GM12878 (cell line): ENCODE data around the gene RNF113B. TPM values are rescaled to one million over a fixed set of nuclear protein-coding genes. Genes with fewer than 3 reads are reported as not detected.

Source experiments
- ATAC-seq: fragments of 200-7000 bp; cut with Tn5 transposase; 3 replicates; pipeline ENCODE4 v1.9.1; 2020; ENCODE audit warnings: mild to moderate bottlenecking, moderate library complexity
- BruUV-seq: library from RNA; stranded (reverse); fragments of 400-500 nt; replicated peaks from 2 replicates; lab custom pipeline; 2021; lab: Mats Ljungman, UMichigan
- CTCF ChIA-PET: fragments of 300-600 bp; sonication (Branson Sonifier 250); formaldehyde crosslinking; extraction: SDS; loops from one replicate; lab custom pipeline; 2021; ENCODE audit warnings: inconsistent platforms; lab: Yijun Ruan, JAX
- POLR2A ChIA-PET: fragments of 350-600 bp; formaldehyde crosslinking; extraction: SDS; loops from one replicate; lab custom pipeline; 2021; ENCODE audit warnings: inconsistent platforms; lab: Charles Lee
- RAD21 ChIA-PET: fragments of 300-600 bp; sonication (Branson Sonifier 250); formaldehyde crosslinking; loops from one replicate; lab custom pipeline; 2023; ENCODE audit warnings: antibody characterized with exemption; ENCODE audit not compliant: unreplicated experiment; lab: Charles Lee
- SMC1A ChIA-PET: fragments of 300-600 bp; sonication (Branson Sonifier 250); formaldehyde crosslinking; loops from one replicate; lab custom pipeline; 2023; ENCODE audit not compliant: unreplicated experiment, uncharacterized antibody; lab: Charles Lee
- DNase-seq: peaks from one replicate; pipeline ENCODE4 v3.0.0-alpha.2; 2011; ENCODE audit warnings: low read depth, low spot score
- FAIRE-seq: peaks from 3 replicates; lab custom pipeline; 2011; peaks lifted over from hg19 to GRCh38; lab: Jason Lieb, UNC
- H2AFZ ChIP-seq: 2 replicates; pipeline ENCODE4 v1.6.0; 2011; ENCODE audit warnings: low read depth, low read length, control low read depth; ENCODE audit not compliant: control insufficient read depth
- H3K27ac ChIP-seq: 2 replicates; pipeline ENCODE4 v1.5.1; 2011; ENCODE audit warnings: control low read depth; ENCODE audit not compliant: control insufficient read depth, insufficient read depth
- H3K27me3 ChIP-seq, 2 experiments: replicated peaks in 1 of 2; 2 replicates each; pipeline versions ENCODE4 v1.6.0 to v1.6.1; 2011; ENCODE audit warnings: low read length in 1 of 2; ENCODE audit not compliant: control insufficient read depth in 2 of 2, insufficient read depth in 2 of 2
- H3K36me3 ChIP-seq, 2 experiments: 2 replicates each; pipeline ENCODE4 v1.5.1; 2011; ENCODE audit warnings: low read length in 1 of 2; ENCODE audit not compliant: control insufficient read depth in 2 of 2, insufficient read depth in 2 of 2
- H3K4me1 ChIP-seq: 2 replicates; pipeline ENCODE4 v1.6.1; 2011; ENCODE audit warnings: mild to moderate bottlenecking, low read length, moderate library complexity, mixed read lengths; ENCODE audit not compliant: control insufficient read depth, insufficient read depth
- H3K4me2 ChIP-seq: 2 replicates; pipeline ENCODE4 v1.6.0; 2011; ENCODE audit warnings: control low read depth; ENCODE audit not compliant: control insufficient read depth, insufficient read depth
- H3K4me3 ChIP-seq: fragments of 200-600 bp; sonication (generic); 2 replicates; pipeline ENCODE4 v1.5.1; 2016
- H3K79me2 ChIP-seq: 2 replicates; pipeline ENCODE4 v1.6.0; 2011; ENCODE audit warnings: low read length; ENCODE audit not compliant: control insufficient read depth, insufficient read depth
- H3K9ac ChIP-seq: 2 replicates; pipeline ENCODE4 v1.8.0; 2011; ENCODE audit warnings: low read length, control low read depth, mixed read lengths; ENCODE audit not compliant: control insufficient read depth, insufficient read depth
- H3K9me3 ChIP-seq: replicated peaks from 3 replicates; pipeline ENCODE4 v1.5.1; 2011; ENCODE audit warnings: mild to moderate bottlenecking, low read length; ENCODE audit not compliant: control insufficient read depth, insufficient read depth
- H4K20me1 ChIP-seq: 2 replicates; pipeline ENCODE4 v1.6.0; 2011; ENCODE audit not compliant: control insufficient read depth, insufficient read depth
- BHLHE40 ChIP-seq, 2 experiments: fragments of 450-650 bp in 1 of 2; IDR thresholded peaks; 2 replicates each; pipeline ENCODE4 v1.6.1; 2011 to 2017; ENCODE audit warnings: low read depth in 2 of 2, borderline replicate concordance in 1 of 2, improper control_type of control experiment in 1 of 2, low read length in 1 of 2, mild to moderate bottlenecking in 1 of 2
- CREB1 ChIP-seq: IDR thresholded peaks from 2 replicates; pipeline ENCODE4 v1.6.1; 2012; ENCODE audit warnings: low read depth, mild to moderate bottlenecking, inconsistent platforms
- E2F8 ChIP-seq: fragments of 450-650 bp; IDR thresholded peaks from 2 replicates; pipeline ENCODE4 v1.6.1; 2018; ENCODE audit warnings: mild to moderate bottlenecking, low read depth, moderate library complexity; ENCODE audit not compliant: partially characterized antibody
- ELK1 ChIP-seq: IDR thresholded peaks from 2 replicates; pipeline ENCODE4 v1.6.1; 2012; ENCODE audit warnings: low read depth, low read length, improper control_type of control experiment
- FOXM1 ChIP-seq: IDR thresholded peaks from 2 replicates; pipeline ENCODE4 v1.6.1; 2012; ENCODE audit warnings: low read depth, mild to moderate bottlenecking, inconsistent platforms, low read length, moderate library complexity
- LARP7 ChIP-seq: fragments of 450-650 bp; IDR thresholded peaks from 2 replicates; pipeline ENCODE4 v1.6.1; 2017; ENCODE audit warnings: mild to moderate bottlenecking
- MAX ChIP-seq: IDR thresholded peaks from 2 replicates; pipeline ENCODE4 v1.6.1; 2012; ENCODE audit warnings: low read depth, low read length, improper control_type of control experiment
- MEF2A ChIP-seq: IDR thresholded peaks from 2 replicates; pipeline ENCODE4 v1.6.1; 2011; ENCODE audit warnings: low read depth, mild to moderate bottlenecking, low read length, moderate library complexity; ENCODE audit not compliant: insufficient read depth
- PML ChIP-seq: IDR thresholded peaks from 2 replicates; pipeline ENCODE4 v1.6.1; 2012; ENCODE audit warnings: low read length, inconsistent platforms
- RAD51 ChIP-seq: fragments of 450-650 bp; IDR thresholded peaks from 2 replicates; pipeline ENCODE4 v1.6.1; 2016; ENCODE audit warnings: moderate library complexity, mild to moderate bottlenecking, inconsistent platforms
- SUPT20H ChIP-seq: IDR thresholded peaks from 2 replicates; pipeline ENCODE4 v1.6.1; 2011; ENCODE audit warnings: low read depth, mild to moderate bottlenecking, low read length, moderate library complexity, borderline replicate concordance; ENCODE audit not compliant: control insufficient read depth
- ZNF687 ChIP-seq: fragments of 450-650 bp; IDR thresholded peaks from 2 replicates; pipeline ENCODE4 v1.6.1; 2017; ENCODE audit warnings: mild to moderate bottlenecking, moderate library complexity
- WGBS: methylation state at CpG from one replicate; pipeline ENCODE4 v1.1.6; 2016; ENCODE audit warnings: low lambda C conversion rate; ENCODE audit not compliant: insufficient replicate concordance, insufficient coverage; ENCODE audit errors: missing lambda C conversion rate; 5-methylcytosine and 5-hydroxymethylcytosine counted together
- in situ Hi-C: fragments of 300-500 bp; cut with MboI; formaldehyde crosslinking; loops from 9 replicates; pipeline ENCODE4 v1.14.3; 2018; ENCODE audit warnings: mixed read lengths
- intact Hi-C: fragments of 100-400 bp; cut with micrococcal nuclease; formaldehyde crosslinking; loops from one replicate; pipeline ENCODE4 v1.14.2; 2022; ENCODE audit not compliant: unreplicated experiment
- polyA plus RNA-seq, 11 experiments: library from polyadenylated mRNA; depleted of rRNA in 4 of 11; unstranded in 6 of 11; stranded (reverse) in 5 of 11; fragments of >200 nt; fragmentation: Nextera tagmentation in 4 of 11; fragmentation: Illumina TruSeq in 1 of 11; extraction: Ambion mirVana in 4 of 11; extraction: Trizol in 1 of 11; gene quantifications; 1 replicate in 1 of 11; 2 replicates in 10 of 11; pipeline versions ENCODE4 v1.2.1 to v1.2.3, GENCODE V29; 2011 to 2016; ENCODE audit warnings: inconsistent platforms in 2 of 11, missing spikeins in 2 of 11, low read depth in 1 of 11
- total RNA-seq, 4 experiments: library from RNA; depleted of rRNA in 3 of 4; stranded (reverse); fragments of >200 nt in 3 of 4; fragmentation: Illumina TruSeq in 1 of 4; extraction: Trizol in 1 of 4; gene quantifications; 2 replicates each; pipeline versions ENCODE4 v1.2.1 to v1.2.3, GENCODE V29; 2013 to 2021

Gene RNF113B
- total and polyA plus RNA-seq, 10 of the 15 experiments (the other 5 are each of a cell fraction or from before 2014, with no cell fraction given): not detected

GRCh38 chr13:98147521-98147920 lies 29.5 kb downstream of the RNF113B start:
- ChIA-PET RAD21 (interaction anchor here (1.0 kb wide), 1 partner anchor 60 kb away, joined by 3 read pairs; no protein-coding TSS in a partner anchor), SMC1A (interaction anchor here (1.0 to 1.8 kb wide), 5 partner anchors 8 to 87 kb away, joined by 3 to 5 read pairs (median 4); no protein-coding TSS in a partner anchor), POLR2A (interaction anchor here (0.8 to 1.3 kb wide), 2 partner anchors 41 to 132 kb away, joined by 3 read pairs; no protein-coding TSS in a partner anchor), CTCF (interaction anchor here (0.9 to 1.6 kb wide), 2 partner anchors 54 to 337 kb away, joined by 3 to 4 read pairs; no protein-coding TSS in a partner anchor)
- TF ChIP-seq MAX: no peak
- TF ChIP-seq E2F8: no peak
- no peak for TF ChIP-seq PML
- TF ChIP-seq LARP7: no peak
- TF ChIP-seq BHLHE40 (IDR thresholded peaks at IDR 0.05; ENCODE audit: borderline replicate concordance in 1 of 2, low read depth in 2 of 2, low read length in 1 of 2): no peak
- no peak for TF ChIP-seq CREB1
- no peak for TF ChIP-seq FOXM1
- TF ChIP-seq RAD51: no peak
- TF ChIP-seq MEF2A: no peak
- TF ChIP-seq SUPT20H: no peak
- no peak for TF ChIP-seq ELK1
- no peak for TF ChIP-seq ZNF687
- H4K20me1 ChIP-seq: no peaks in the 10 kb centered on the region
- no peak overlapping the region for H3K9ac ChIP-seq
- H3K9me3 ChIP-seq: no peaks in the 10 kb centered on the region
- no peak overlapping the region for H3K4me3 ChIP-seq
- no TSS peak for BruUV-seq
- H2AFZ ChIP-seq: no peak overlapping the region
- in situ Hi-C loops: no loop called here
- H3K4me2 ChIP-seq: no peak overlapping the region
- intact Hi-C loops: loop anchor here (10.0 kb wide), 2 partner anchors 237 to 527 kb away; no protein-coding TSS in a partner anchor
- DNase-seq: no peak
- no peak for ATAC-seq
- no peak overlapping the region for H3K27ac ChIP-seq
- no peaks in the 10 kb centered on the region for H3K36me3 ChIP-seq
- 20% methylated on average over 5 of the region's 5 CpGs for WGBS
- H3K79me2 ChIP-seq: no peaks in the 10 kb centered on the region
- H3K4me1 ChIP-seq: no peaks in the 10 kb centered on the region
- peaks cover 0 to 1% of the 10 kb centered on the region in 2 experiments; a peak in 2 of 4 replicates for H3K27me3 ChIP-seq
- FAIRE-seq: no peak
